Mesothelial cell of epicardium (in vitro differentiated cells): ENCODE data around the gene SMOC2. TPM values are rescaled to one million over a fixed set of nuclear protein-coding genes. Genes with fewer than 3 reads are reported as not detected.

Experiments
- DNase-seq, 2 experiments: peaks; one replicate each; pipeline ENCODE4 v3.0.0; 2021; ENCODE audit warnings: low spot score in 2 of 2; ENCODE audit not compliant: unreplicated experiment in 2 of 2
- H3K27ac Mint-ChIP-seq: 2 replicates; pipeline ENCODE4 v1.8.0; 2021; ENCODE audit warnings: mixed read lengths
- H3K27me3 Mint-ChIP-seq: 2 replicates; pipeline ENCODE4 v1.8.0; 2021; ENCODE audit warnings: low read depth, mixed read lengths
- H3K36me3 Mint-ChIP-seq: 2 replicates; pipeline ENCODE4 v1.8.0; 2021; ENCODE audit warnings: mixed read lengths
- H3K4me1 Mint-ChIP-seq: 2 replicates; pipeline ENCODE4 v1.8.0; 2021; ENCODE audit warnings: mixed read lengths
- H3K4me3 Mint-ChIP-seq: 2 replicates; pipeline ENCODE4 v1.8.0; 2021; ENCODE audit warnings: mild to moderate bottlenecking, moderate library complexity, mixed read lengths
- H3K9me3 Mint-ChIP-seq: 2 replicates; pipeline ENCODE4 v1.8.0; 2021; ENCODE audit warnings: mixed read lengths
- CTCF ChIP-seq: fragments of 200-600 bp; sonication (generic); IDR thresholded peaks from one replicate; pipeline ENCODE4 v1.5.0; 2021; ENCODE audit warnings: antibody characterized with exemption; ENCODE audit not compliant: unreplicated experiment
- total RNA-seq: library from RNA; stranded (reverse); gene quantifications from 3 replicates; pipeline ENCODE4 v1.2.1, GENCODE V29; 2021

Gene SMOC2
- total RNA-seq, 1 donor from 2014 or later = 4.4 TPM

GRCh38 chr6:168583126-168583525 is 142.1 kb downstream of the SMOC2 start:
- peaks cover 5% of the 10 kb centered on the region for H3K9me3 Mint-ChIP-seq
- H3K36me3 Mint-ChIP-seq = no peaks in the 10 kb centered on the region
- H3K4me1 Mint-ChIP-seq = peaks cover 4% of the 10 kb centered on the region
- no peak overlapping the region for H3K27ac Mint-ChIP-seq
- no peak overlapping the region for H3K4me3 Mint-ChIP-seq
- DNase-seq = no peak
- no peak for TF ChIP-seq CTCF
- peaks cover 5% of the 10 kb centered on the region for H3K27me3 Mint-ChIP-seq

GRCh38 chr6:168583821-168584220 is 142.8 kb downstream of the SMOC2 start:
- H3K4me3 Mint-ChIP-seq = no peak overlapping the region
- peaks cover 5% of the 10 kb centered on the region for H3K9me3 Mint-ChIP-seq
- H3K27me3 Mint-ChIP-seq = peaks cover 5% of the 10 kb centered on the region
- no peaks in the 10 kb centered on the region for H3K36me3 Mint-ChIP-seq
- H3K4me1 Mint-ChIP-seq = peaks cover 4% of the 10 kb centered on the region
- TF ChIP-seq CTCF = no peak
- DNase-seq = no peak
- H3K27ac Mint-ChIP-seq = no peak overlapping the region

GRCh38 chr6:168584249-168584648 is 143.3 kb downstream of the SMOC2 start:
- TF ChIP-seq CTCF = no peak
- peaks cover 4% of the 10 kb centered on the region for H3K4me1 Mint-ChIP-seq
- DNase-seq = no peak
- peaks cover 5% of the 10 kb centered on the region for H3K27me3 Mint-ChIP-seq
- H3K27ac Mint-ChIP-seq = no peak overlapping the region
- H3K36me3 Mint-ChIP-seq = no peaks in the 10 kb centered on the region
- H3K4me3 Mint-ChIP-seq = no peak overlapping the region
- H3K9me3 Mint-ChIP-seq = peaks cover 5% of the 10 kb centered on the region

GRCh38 chr6:168584671-168585070 is 143.7 kb downstream of the SMOC2 start:
- Mint-ChIP-seq H3K27me3 (peaks cover 5% of the 10 kb centered on the region), H3K4me3 (no peak overlapping the region), H3K36me3 (no peaks in the 10 kb centered on the region), H3K4me1 (peaks cover 4% of the 10 kb centered on the region), H3K9me3 (peaks cover 5% of the 10 kb centered on the region), H3K27ac (no peak overlapping the region)
- no peak for TF ChIP-seq CTCF
- no peak for DNase-seq

GRCh38 chr6:168585441-168585840 is 144.5 kb downstream of the SMOC2 start:
- H3K9me3 Mint-ChIP-seq = peaks cover 5% of the 10 kb centered on the region
- no peak overlapping the region for H3K27ac Mint-ChIP-seq
- peaks cover 5% of the 10 kb centered on the region for H3K27me3 Mint-ChIP-seq
- no peak for DNase-seq
- TF ChIP-seq CTCF = no peak
- no peaks in the 10 kb centered on the region for H3K36me3 Mint-ChIP-seq
- H3K4me1 Mint-ChIP-seq = no peaks in the 10 kb centered on the region
- no peak overlapping the region for H3K4me3 Mint-ChIP-seq

GRCh38 chr6:168589275-168589674 is 148.3 kb downstream of the SMOC2 start:
- Mint-ChIP-seq H3K9me3 (peaks cover 5% of the 10 kb centered on the region), H3K27me3 (no peaks in the 10 kb centered on the region), H3K4me3 (no peak overlapping the region), H3K27ac (no peak overlapping the region), H3K36me3 (no peaks in the 10 kb centered on the region), H3K4me1 (no peaks in the 10 kb centered on the region)
- no peak for DNase-seq
- TF ChIP-seq CTCF = no peak
